Fibroblast of villous mesenchyme (primary cell): Measurements from ENCODE around the gene KDM2B. TPM values are rescaled to one million over a fixed set of nuclear protein-coding genes. Genes with fewer than 3 reads are reported as not detected.
A peak's percentile ranks its signal among the peaks of the same experiment; 100 is the strongest.

Experiments
- DNase-seq: peaks from one replicate; pipeline ENCODE4 v3.0.0-alpha.2; 2010; ENCODE audit warnings: low read depth
- H3K4me3 ChIP-seq: 2 replicates; pipeline ENCODE4 v1.5.1; 2011; ENCODE audit warnings: low read depth, mild to moderate bottlenecking, low read length
- CTCF ChIP-seq: IDR thresholded peaks from 2 replicates; pipeline ENCODE4 v1.5.1; 2012; ENCODE audit warnings: low read depth, mild to moderate bottlenecking, low read length; ENCODE audit not compliant: insufficient read depth
- total RNA-seq: library from RNA; depleted of rRNA; stranded (reverse); fragments of >200 nt; gene quantifications from 2 replicates; pipeline ENCODE4 v1.2.3, GENCODE V29; 2012

KDM2B gene
- total RNA-seq, 1 donor: 28.1 TPM

GRCh38 chr12:121578230-121579189 lies 2.3 kb downstream of the KDM2B start:
- TF ChIP-seq CTCF: no peak
- H3K4me3 ChIP-seq: peak overlapping the region; percentile 72
- peak; percentile 25 for DNase-seq

- no peak for TF ChIP-seq CTCF
- H3K4me3 ChIP-seq: peak overlapping the region; percentile 72
- DNase-seq: no peak
These were observed 3.2 kb downstream of the KDM2B start for GRCh38 chr12:121577443-121578180.

- TF ChIP-seq CTCF: no peak
- H3K4me3 ChIP-seq: peak overlapping the region; percentile 72
- DNase-seq: peak; percentile 88
These were observed 3.9 kb downstream of the KDM2B start for GRCh38 chr12:121576851-121577391.

GRCh38 chr12:121575952-121576625 lies 4.7 kb downstream of the KDM2B start:
- no peak overlapping the region for H3K4me3 ChIP-seq
- no peak for DNase-seq
- no peak for TF ChIP-seq CTCF

GRCh38 chr12:121575051-121575450 lies 5.8 kb downstream of the KDM2B start:
- TF ChIP-seq CTCF: no peak
- DNase-seq: no peak
- H3K4me3 ChIP-seq: no peak overlapping the region

GRCh38 chr12:121574025-121574424 lies 6.8 kb downstream of the KDM2B start:
- no peak for DNase-seq
- H3K4me3 ChIP-seq: no peak overlapping the region
- no peak for TF ChIP-seq CTCF
